ENCODE results near the gene CPOX.
A peak's percentile ranks its signal among the peaks of the same experiment; 100 is the strongest.
"Not testable (repeated sequence)": the region's sequence is repeated elsewhere in the genome, so short reads cannot be mapped to it uniquely, and the experiment has no call there.

The CPOX gene

DNA sequence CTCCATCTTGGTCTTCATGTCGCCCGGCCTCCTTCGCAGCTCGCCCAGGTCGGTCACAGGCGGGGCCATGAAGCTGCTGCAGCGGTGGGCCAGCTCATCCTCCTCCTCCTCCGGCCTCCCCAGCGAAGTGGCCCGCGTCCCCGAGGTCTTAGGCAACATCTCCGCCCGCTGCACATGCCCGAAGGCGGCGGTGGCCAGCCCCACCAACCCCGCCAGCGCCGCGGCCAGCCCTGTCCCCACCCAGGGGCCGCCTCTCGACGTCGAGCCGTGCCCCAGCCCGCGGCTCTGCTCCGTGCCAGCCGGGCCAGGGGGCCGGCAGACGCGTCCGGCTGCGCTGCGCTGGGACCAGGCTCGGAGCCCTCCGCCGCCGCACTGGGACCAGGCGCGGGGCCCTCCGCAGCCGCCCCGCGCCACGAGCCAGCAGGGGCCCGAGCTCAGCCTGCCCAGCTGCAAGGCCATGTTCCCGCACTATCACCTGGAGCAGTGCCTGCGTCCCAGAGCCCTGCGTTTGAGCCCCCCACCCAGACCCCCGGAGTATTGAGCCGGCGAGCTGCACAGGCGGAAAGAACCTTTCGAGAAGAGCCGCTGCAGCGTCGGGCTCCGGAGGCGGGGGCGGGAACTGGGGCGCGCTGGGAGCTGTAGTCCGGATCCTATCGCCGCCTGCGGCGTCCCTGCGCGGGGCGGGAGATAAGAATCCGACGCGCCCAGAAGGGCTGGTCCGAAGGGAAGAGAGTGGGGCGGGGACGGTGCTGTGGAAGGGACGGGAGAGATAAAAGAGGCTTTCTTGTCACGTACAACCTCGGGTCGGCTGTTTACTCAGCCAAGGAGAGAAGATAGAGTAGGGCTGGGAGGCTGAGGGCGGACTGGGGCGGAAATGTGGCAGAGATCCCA is at the start of gene CPOX:
TSS of gene CPOX (minus strand) at position 566 of the 891 bp plus-strand sequence. CDS start at position 459, 107 bp downstream.
- DNase-seq: peak; percentile 95

DNA sequence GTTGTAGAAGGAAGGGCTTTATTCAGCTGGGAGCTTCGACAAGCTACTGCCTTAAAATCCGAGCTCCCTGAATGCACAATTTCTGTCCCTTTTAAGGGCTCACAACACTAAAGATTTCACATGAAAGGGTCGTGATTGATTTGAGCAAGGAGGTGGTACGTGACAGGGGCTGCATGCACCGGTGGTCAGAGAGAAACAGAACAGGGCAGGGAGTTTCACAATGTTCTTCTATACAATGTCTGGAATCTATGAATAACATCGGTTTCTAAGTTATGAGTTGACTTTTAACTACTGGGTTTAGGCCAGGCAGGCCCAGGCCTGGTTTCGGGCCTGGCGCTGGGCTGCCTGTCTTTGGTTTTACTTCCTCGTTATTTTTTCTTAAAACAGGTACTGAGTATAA is 49.4 kb upstream of the CPOX start:
- DNase-seq: not testable (repeated sequence)

DNA sequence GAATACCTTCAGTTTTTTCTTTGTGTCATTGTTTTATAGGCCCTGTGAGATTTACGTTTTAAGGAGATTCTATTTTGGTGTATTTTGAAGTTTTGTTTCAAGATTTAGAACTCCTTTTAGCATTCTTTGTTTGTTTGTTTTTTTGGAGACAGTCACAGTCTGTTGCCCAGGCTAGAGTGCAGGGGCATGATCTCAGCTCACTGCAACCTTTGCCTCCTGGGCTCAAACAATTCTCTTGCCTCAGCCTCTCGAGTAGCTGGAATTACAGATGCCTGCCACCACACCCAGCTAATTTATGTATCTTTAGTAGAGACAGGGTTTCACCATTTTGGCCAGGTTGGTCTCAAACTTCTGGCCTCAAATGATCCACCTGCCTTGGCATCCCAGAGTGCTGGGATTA is 48.3 kb upstream of the CPOX start:
- DNase-seq: not testable (repeated sequence)

GRCh38 chr3:98638515-98638914 is 45.1 kb upstream of the CPOX start:
- not testable (repeated sequence) for DNase-seq

- no peak for DNase-seq
Measured at GRCh38 chr3:98630416-98630815, 37.0 kb upstream of the CPOX start.

GRCh38 chr3:98628317-98628716 is 34.9 kb upstream of the CPOX start:
- DNase-seq: no peak

DNA sequence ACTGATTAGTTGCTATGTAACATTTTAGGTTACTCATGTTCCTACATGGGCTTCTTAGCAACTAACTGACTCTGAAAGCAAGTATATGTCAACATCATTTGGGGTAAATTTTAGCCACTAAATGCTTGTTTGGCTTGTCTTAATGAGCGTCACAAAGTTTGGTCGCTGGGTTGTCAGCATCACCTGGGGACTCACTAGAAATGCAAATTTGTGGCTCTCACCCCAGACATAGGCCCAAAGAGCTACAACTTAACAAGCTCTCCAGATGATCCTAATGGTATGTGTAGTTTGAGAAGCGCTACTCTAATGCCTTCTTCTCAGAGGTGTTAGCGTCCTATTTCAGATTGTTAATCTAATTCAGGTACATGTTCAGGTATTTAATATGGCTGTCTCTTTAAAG is 32.7 kb upstream of the CPOX start:
- DNase-seq: no peak

- no peak for DNase-seq
Measured at GRCh38 chr3:98623572-98624280, 30.3 kb upstream of the CPOX start.

- no peak for DNase-seq
Measured at GRCh38 chr3:98617841-98618240, 24.4 kb upstream of the CPOX start.

- DNase-seq: no peak
Measured at GRCh38 chr3:98613616-98614015, 20.2 kb upstream of the CPOX start.

DNA sequence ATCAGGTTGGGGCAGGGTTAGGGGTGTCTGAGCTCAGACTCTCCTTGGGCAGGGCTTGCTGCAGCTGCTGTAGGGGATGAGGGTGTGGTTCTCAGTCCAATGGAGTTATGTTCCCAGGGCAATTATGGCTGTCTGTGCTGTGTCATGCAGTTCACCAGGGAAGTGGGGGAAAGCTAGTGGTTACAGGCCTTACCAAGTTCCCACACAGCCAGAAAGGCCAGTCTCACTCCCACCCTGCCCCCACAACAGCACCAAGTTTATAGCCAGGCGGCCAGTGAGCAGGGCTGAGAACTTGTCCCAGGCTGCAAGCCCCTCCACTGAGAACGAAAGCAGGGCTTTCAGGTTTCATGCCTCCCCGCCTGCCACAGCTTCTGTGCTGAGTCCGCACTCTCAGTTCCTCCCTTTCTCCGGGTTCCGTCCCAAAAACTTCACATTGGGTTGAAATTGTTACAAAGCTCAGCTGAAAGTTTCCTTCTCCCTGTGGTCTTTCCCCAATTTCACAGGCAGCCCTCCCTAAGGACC is 19.6 kb upstream of the CPOX start:
- no peak for DNase-seq

DNA sequence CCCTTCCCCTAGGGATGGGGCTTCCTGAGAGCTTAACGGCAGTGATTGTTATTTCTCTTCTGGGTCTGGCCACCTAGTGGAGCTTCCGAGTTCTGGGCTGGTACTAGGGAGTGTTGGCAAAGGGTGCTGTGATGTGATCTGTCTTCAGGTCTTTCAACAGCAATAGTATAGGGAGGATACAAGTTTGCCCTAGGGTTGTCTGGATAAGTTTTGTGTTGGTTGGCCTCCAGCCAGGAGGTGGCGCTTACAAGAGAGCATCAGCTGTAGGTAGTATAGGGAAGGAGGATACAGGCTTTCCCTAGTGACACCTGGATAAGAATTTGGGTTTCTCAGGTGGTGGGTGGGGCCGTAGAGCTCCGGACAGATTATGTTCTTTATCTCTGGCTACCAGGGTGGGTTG is 19.2 kb upstream of the CPOX start:
- no peak for DNase-seq

DNA sequence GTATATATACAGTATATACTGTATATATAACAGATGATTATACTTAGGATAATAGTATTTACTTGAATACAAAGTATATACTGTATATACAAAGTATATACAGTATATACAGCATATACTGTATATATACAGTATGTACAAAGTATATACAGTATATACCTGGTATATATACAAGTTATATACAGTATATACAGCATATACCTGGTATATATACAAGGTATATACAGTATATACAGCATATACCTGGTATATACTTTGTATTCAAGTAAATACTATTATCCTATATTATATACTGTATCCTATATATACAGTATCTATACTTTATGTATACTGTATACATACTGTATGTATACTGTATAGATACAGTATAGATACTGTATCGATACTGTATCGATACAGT is 14.6 kb upstream of the CPOX start:
- DNase-seq: no peak

GRCh38 chr3:98603580-98603979 is 10.2 kb upstream of the CPOX start:
- no peak for DNase-seq

GRCh38 chr3:98602078-98602678 is 8.8 kb upstream of the CPOX start:
- DNase-seq: peak; percentile 76

- DNase-seq: no peak
Measured at GRCh38 chr3:98601180-98601579, 7.8 kb upstream of the CPOX start.

DNA sequence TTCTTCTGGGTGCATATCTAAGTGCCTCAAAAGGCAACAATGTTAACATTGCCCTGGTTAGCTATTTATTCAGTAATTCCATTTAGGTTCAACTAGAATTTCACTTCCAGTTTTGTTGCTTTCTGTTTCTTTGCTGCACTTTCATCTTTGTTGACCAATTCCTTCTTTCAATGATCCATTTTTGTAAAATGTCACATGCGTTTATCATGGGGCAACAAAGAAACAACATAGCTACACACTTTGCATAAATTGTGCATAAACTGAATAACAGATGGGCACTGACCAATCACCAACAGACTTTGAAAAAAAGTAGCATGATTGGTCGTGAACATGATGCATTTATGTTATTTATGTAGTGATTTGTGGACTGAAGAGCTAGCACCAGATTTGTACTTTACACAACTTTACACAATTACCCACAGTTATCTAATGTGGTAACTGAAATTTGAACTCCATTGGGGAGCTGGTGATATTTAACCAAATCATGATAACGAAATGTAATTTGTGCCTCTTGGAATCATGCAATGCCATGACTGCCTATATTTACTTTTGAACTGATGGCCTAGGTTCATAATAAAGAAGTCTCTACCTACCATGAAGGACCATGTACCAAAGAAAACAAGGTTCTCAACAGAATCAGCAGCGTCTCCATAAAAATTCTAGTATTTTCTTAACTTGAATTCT is 7.1 kb upstream of the CPOX start:
- DNase-seq: no peak

DNA sequence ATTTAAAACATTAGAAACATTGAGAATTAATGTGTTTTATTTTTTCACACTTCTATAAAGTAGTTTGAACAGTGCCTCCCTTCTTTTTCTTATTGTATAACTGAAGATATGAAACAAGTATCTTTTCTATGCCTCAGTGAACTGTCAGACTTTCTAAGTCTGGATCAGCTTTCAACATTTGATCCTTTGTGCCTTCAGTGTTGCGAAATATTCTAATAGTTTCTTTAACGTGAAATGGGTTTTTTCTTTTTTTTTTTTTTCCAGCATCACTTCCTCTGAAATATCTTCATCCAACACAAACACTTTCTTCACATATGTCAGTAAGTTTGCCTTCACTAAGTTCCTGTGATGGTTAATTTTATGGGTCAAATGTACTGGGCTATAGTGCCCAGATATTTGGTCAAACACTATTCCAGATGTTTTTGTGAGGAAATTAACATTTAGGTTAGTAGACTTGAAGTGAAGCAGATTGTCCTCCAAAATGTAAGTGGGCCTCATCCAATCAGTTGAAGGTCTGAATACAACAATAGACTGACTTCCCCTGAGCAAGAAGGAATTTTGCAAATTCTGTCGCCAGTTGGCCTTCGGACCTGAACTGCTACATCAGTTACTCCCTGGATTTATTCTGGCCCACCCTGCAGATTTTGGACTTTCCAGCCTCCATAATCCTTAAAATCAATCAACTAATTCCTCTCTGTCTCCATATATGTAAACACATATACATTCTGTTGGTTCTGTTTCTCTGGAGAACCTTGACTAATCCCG is 6.4 kb upstream of the CPOX start:
- DNase-seq: no peak

DNA sequence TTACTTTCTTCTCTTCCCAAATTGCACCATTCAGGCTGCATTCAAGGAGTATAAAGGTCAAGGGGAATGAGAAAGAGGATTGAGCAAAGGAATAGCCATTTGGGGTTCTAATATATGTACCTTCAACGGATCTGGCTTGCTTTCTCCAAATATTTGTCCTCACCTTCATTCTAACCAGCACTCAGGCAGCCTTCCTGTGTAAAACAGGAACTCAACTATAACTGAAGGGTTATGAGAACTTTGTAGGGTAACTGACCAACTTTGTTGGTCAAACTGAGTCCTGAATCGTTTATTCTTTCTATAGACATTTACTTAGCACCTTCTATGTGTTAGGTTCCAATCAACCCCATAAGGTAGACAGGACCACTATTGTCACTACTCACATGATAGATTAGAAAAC is 5.1 kb upstream of the CPOX start:
- DNase-seq: no peak

DNA sequence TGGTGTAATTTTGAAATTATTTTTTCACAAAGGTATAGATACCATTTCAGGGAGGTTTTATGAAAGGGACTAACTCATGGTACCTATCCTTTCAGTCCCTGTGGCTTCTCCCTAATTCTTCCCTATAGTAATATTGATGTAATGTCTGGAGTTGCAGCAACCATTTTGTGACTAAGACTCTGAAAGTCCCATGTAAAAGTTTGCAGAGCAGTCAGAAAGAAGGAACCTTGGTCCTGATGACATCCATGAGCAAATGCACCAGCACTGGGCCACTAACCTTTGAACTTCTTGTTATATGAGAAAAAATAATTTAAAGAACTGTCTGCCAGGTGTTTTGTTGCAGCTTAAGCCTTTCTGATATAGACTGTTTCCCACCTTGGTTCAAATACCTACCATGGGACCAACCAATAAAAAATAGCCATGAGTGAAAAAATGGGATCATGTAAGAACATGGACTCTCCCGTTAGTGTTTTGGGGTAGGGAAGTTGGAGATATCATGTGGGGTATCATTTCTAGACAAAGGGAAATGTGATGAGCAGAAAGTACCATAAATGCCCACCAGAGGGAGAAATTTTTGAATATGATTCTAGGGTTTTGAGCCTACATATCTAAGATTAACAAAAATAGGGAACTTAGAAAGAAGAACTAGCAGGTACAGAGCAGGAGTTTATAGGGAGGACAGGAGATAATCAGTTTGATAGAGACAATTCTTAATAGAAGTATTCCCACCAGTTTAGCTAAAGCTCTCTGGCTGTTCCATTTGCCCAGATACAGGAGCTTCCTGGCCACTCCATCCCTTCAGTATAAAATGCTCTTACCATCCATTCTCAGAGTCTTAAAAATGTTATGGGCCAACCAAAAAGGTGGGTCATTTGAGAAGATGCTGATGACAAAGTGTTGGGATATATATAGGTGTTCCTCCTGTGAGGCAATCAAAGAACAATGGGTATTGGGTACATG is 3.4 kb upstream of the CPOX start:
- peak; percentile 62 for DNase-seq

GRCh38 chr3:98596087-98596486 is 2.7 kb upstream of the CPOX start:
- DNase-seq: no peak
